Inferior parietal cortex (tissue), 1 donor: ENCODE measurements around the gene TMEM40.
"Not testable (repeated sequence)": the region's sequence is repeated elsewhere in the genome, so short reads cannot be mapped to it uniquely, and the experiment has no call there.

ENCODE experiments used
- DNase-seq: peaks from one replicate; pipeline ENCODE4 v3.0.0-alpha.2; 2016; ENCODE audit errors: extremely low spot score

Gene TMEM40

GRCh38 chr3:12719541-12719940 is 39.5 kb downstream of the TMEM40 start:
- no peak for DNase-seq

- DNase-seq, result no peak
These were observed 42.4 kb downstream of the TMEM40 start for GRCh38 chr3:12716605-12717151.

GRCh38 chr3:12714278-12714677 is 44.8 kb downstream of the TMEM40 start:
- no peak for DNase-seq

- DNase-seq, result no peak
These were observed 49.0 kb downstream of the TMEM40 start for GRCh38 chr3:12710062-12710461.

GRCh38 chr3:12709334-12709733 is 49.7 kb downstream of the TMEM40 start:
- DNase-seq, result no peak

- DNase-seq, result no peak
These were observed 50.4 kb downstream of the TMEM40 start for GRCh38 chr3:12708584-12709192.

- no peak for DNase-seq
These were observed 51.6 kb downstream of the TMEM40 start for GRCh38 chr3:12707449-12707848.

GRCh38 chr3:12706504-12707253 is 52.4 kb downstream of the TMEM40 start:
- DNase-seq, result peak; percentile 37

GRCh38 chr3:12705981-12706380 is 53.1 kb downstream of the TMEM40 start:
- DNase-seq, result no peak

GRCh38 chr3:12705374-12705926 is 53.6 kb downstream of the TMEM40 start:
- DNase-seq, result no peak

- DNase-seq, result no peak
These were observed 56.6 kb downstream of the TMEM40 start for GRCh38 chr3:12702501-12702900.

GRCh38 chr3:12701601-12702000 is 57.5 kb downstream of the TMEM40 start:
- not testable (repeated sequence) for DNase-seq

GRCh38 chr3:12700800-12701199 is 58.3 kb downstream of the TMEM40 start:
- DNase-seq, result no peak

- DNase-seq, result no peak
These were observed 63.1 kb downstream of the TMEM40 start for GRCh38 chr3:12695916-12696315.

- no peak for DNase-seq
These were observed 63.9 kb downstream of the TMEM40 start for GRCh38 chr3:12695112-12695511.

- no peak for DNase-seq
These were observed 66.6 kb downstream of the TMEM40 start for GRCh38 chr3:12692444-12692843.

GRCh38 chr3:12689997-12690711 is 68.9 kb downstream of the TMEM40 start:
- DNase-seq, result no peak

GRCh38 chr3:12687948-12688347 is 71.1 kb downstream of the TMEM40 start:
- no peak for DNase-seq

- DNase-seq, result no peak
These were observed 73.0 kb downstream of the TMEM40 start for GRCh38 chr3:12686096-12686495.
